Activated T-helper 1 cell treated with anti-CD3 and anti-CD28 coated beads, Interleukin-2, amount 50 U/mL, for 16 hours (primary cell): ENCODE measurements around the gene ATP13A5.

Source experiments
- DNase-seq, 2 donors: peaks; one replicate each; pipeline ENCODE4 v3.0.0-alpha.2; 2020; ENCODE audit warnings: low read depth in 1 of 2, low spot score in 1 of 2

The ATP13A5 gene

DNA sequence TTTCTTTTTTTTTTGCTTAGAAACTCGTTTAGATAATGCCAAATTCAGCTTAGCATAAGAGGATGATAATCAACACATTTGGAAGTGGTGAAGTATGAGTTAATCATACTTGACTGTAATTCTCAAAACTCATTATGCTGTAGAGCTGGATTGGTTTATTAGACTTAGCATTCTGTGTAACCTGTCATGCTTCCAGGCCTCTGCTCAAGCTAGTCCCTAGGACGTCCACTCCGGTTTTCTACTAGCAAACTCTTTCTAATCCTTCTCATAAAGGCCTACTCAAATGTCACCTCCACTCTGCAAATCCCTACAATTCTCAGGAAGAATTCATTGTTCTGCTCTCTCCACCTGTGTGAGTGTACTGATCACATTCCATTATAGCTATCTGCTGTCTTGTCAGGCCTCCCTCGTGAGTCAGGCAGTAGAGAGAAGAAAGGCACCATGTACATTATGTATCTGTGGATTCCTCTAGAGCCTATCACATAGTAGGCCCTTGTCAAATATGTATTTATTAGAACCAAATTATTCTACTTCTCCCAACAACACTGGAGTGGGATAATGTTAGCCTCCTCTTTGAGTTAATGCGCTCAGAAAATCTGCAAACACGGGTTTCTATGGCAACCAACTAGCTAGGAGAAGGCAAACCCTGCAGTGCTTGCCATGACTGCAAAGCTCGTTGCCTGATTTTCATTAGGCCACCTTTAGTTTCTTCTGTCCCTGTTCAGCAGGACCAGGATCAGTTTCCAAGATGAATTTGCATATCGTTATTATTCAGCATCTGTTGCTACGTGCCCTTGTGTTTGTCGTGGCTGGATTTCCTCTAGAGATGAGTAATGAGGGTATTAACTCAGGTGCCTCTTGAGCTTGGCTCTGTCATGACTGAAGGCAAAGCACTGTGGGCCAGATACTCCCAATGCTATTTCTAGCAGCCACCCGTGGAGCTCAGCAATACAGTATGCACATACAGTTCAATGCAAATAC lies 30.7 kb downstream of the ATP13A5 start:
- DNase-seq: no peak

DNA sequence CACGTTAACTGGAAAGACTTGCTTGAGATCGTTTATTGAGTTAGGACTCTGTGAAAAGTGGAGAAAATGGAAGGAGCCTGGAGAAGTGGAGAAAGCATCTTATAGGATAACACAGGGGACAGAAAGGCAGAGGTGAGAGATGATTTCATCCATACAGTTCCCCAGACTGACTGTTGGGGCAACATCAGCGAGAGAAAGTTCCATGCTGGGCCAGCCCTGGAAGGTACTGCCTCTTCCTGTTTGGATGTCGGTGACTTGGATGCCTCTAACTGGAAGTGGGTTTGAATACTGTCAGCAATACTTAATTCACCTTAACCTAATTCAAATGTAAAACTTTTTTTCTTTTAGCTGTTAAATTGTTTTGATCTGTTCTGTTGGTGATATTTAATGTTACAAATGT lies 32.3 kb downstream of the ATP13A5 start:
- no peak for DNase-seq

DNA sequence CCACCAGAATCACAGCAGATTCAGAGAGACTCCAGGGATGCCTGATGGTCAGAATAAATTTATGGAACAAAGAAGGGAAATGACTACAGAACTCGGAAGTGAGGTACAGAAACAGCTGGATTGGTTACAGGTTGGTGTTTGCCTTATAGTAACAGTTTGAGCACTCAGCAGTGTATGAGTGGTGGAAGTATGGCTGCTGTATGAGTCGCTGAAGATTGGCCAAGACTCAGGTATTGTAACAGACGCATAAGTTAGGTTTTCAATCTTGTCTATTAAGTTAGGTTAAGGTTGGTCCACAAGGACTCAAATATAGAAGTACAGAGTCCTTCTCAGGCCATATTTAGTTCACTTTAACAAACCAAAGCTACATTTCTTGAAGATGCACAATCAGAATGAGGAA lies 33.1 kb downstream of the ATP13A5 start:
- no peak for DNase-seq

DNA sequence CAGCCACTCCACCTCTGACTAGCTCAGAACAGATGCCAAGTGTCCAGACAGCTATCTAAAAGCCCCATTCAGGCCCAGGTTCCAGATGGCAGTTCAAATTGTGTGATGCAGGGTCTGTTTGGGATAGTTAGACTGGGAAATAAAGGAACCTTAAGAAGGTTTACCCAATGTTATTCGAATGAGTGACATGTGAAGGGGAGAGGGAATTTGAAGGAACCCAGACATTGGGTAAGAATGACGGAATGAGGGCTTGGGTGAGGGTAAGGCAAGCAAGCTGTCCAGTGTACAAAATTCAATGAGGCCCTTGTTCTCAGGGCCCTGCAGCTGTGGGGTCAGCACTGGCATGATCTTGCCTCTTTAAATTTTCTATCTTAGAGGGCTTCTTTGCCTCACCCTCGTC lies 34.1 kb downstream of the ATP13A5 start:
- DNase-seq: no peak

DNA sequence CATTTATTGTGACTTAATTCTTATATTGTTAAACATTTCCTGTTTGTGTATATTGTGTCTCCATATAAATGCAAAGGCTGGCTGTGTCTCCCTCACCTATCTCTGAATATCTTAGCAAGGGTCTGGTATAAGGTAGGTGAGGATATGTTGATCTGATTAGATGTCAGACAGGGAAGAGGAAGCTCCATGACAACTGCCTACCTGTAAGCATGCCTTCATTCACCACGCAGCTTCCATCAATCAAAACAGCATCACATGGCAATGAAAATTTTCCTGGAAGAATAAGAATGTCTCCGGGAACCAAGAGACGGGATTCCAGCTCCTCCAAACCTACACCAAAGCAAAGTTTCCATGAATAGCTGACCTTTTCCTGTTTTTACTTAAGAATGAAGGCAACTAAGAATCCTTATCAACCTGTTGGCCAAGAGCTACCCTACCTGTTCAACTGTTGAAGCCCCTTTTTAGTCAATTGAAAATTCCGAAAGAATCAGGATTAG lies 34.8 kb downstream of the ATP13A5 start:
- no peak for DNase-seq

DNA sequence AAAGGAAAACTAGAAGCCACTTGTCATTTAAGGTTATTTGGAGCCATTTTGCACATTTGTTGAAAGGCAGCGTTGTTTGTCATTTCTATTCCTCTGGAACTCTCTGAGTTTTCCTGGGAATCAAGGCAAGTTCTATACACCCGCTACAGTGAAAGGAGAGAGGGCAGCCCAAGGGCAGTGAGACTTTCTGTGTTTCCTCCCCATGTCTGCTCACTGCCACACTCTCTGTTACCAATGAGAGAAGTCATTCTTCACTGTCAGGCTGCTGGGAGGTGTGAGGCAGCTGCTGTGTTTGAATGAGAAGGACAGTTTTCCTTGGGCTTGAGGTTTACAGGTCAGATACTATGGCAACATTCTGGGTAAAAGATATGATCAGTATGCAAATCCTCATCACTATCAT lies 36.0 kb downstream of the ATP13A5 start:
- DNase-seq: no peak

DNA sequence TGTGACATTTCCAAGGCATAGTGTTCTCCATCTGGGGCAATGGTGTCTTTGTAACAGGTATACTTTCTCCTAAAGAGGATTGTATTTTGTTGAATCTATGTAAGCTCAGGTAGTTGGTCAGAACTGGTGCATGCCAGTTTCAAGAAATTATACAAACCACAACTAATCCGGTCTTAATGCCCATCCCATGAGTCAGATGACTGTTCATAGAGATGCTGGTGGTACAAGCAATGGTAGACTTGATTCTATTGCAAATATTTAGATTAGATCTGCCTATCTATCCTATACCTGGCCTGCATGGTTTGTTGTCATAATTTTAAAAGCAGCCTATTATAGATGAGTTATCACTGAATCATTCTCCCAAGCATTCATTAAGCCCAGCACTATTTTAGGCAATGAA lies 43.5 kb downstream of the ATP13A5 start:
- no peak for DNase-seq

DNA sequence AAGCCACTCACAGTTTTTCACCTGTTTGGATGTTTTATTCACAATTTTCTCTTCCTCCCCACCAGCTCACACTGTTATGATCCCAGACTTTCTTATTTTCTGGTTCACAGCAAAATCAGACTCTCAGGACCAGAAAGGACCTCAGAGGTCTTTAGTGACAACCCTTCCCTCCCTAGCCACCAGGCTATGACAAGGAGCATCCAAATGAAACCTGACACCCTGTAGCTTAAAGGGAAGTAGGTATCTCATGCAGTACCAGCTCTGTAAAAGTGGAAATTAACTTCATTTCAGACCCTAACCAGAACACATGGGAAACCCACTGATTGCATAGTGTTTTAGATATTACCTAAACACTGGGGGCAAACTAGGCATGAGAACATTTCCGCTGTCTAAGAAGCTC lies 45.3 kb downstream of the ATP13A5 start:
- DNase-seq: no peak

DNA sequence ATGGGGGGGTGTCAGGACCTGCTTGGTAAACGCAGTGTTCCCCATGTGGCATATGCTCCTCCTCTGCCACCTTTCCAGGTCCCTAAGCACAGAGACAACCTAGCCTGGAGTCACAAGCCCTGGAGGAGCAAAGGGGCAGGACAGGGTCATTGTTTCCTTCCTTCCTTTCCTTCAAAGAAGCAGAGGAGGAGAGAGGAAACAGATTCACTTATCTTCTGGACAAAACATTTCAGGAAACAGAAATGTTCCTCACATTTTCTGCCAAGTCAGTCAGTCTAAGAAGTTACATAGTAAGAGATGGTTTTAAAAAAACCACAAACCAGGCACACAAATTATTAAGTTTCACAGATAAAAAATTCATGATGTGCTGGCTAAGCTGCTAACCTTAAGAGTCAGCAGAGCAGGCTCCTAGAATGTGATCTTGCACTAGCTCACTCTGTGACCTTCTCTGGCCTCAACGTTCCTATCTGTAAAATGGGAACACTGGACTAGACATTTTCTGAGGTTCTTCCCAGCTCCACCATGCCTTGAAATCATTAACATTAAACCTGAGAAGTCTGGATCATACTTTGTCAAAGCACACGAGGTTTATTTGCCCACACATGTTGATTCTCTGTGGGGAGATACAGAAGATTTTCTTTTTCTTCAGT lies 47.9 kb downstream of the ATP13A5 start:
- DNase-seq: no peak

DNA sequence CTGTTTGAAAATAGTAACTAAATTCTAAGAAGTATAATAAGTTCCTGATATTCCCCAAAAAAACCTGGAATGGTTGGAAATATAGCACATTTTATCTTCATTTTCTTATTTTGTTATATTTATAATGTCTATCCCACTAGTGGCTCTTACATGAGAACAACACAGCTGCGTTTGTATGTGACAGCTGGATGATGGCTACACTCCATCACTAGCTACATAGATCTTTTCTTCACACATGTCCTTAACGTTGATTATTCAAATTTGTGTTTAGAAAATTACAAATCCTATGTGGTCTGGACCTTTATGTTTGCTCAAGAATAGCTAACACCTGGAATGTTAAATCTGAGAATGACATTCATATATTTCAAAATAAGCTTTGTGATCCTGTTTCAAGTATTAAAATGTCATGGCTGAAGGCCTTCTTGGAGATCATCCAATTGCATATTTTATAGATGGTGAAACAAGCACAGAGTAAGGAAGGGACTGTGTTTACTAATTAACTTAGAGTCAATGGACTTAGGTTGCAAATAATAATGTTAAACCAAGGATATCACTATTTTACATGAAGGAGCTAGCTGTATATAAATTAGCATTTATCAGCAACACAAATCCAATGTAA lies 60.8 kb downstream of the ATP13A5 start:
- no peak for DNase-seq

DNA sequence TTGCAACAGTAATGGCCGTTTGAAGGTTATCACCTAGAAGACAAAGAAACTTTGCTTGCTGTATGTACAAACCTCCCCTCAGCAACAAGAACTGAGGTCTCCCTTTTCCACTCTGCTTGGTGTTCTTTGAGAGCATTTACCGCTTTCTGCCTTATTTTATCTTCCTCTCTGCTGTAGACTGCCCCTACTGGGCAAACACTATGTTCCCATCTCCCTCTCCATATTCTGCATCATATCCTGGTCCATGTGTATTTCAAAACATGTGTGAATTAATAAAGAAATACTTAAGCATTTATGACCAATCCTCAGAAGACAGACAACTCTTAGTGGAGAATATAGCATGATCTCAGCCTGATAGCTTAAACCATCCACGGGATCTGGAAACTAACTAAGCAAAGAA lies 64.4 kb downstream of the ATP13A5 start:
- no peak for DNase-seq

DNA sequence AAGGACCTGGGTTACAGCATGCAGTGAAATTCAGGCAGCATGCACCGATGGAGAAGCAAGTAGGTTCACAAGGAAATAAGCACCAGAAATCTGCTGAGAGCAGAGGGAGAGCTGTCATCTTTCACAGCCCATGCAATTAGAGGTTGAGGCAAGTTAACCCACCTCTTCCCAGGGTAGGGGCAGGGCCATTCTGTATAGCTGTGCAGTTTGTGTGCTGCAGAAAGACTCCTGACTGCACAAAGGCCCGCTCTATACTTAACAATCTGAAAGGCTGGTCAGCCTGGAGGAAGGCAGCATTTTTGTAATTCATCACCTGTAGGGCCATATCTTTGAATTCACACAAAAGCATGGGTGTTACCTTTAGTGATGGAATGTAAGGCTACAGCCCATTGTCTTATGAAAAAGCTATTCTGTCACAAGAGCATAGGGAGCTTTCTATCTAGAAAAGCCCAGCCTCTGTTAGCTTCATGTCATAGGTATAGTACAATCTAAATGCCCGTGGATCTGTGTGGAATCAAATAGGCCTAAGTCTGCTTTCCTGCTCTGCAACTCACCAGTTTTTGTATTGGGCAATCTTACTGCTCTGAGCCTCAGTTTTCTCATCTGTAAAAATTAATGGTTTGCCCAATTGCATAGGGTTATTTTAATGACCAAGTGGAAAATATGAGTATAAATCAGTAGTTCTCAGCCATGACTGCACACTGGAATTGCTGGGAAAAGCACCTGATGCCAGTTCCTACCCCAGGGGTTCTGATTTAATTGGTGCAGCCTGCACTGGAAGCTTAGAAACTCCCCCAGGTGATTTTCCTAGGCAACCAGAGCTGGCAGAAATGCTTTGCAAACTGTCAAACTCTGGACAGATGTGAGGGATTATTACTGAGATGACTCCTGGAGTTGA lies 65.2 kb downstream of the ATP13A5 start:
- no peak for DNase-seq

DNA sequence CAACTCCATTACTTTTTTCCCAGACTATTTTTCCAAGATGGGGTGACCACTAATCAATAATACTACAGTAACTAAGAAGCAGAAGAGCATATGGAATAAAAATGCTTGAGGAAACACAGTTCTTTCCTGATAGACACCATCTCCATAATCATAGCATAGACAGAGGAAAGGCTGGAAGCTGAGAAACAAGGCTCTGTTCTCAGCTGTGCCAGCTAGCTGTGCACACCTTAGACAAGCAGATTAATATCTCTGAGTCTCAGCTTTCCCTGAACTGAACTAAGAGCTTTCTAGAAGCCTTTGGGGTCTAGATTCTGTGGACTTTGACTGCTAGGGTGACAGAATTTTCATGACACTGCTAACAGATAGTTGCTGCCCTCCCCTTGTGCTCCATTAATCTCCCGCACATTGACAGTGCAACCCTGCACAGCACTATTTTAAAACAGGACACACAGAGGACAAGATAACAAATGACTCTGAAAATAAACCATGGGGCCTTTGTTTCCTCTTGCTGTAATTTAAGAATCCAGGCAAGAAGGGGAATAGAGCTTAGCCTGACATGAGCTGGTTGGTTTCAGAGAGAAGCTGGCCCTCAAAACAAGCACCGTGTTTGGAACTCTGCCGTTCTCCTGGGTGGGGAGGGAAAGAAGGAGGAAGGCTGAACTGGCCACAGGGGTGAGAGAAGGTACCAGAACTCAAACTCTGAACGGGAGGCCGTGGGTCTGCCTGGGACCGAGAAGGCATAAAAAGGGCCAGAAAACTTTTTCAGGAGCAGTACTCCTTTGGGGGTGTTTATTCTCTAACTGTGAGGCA lies 67.4 kb downstream of the ATP13A5 start:
- DNase-seq: no peak

DNA sequence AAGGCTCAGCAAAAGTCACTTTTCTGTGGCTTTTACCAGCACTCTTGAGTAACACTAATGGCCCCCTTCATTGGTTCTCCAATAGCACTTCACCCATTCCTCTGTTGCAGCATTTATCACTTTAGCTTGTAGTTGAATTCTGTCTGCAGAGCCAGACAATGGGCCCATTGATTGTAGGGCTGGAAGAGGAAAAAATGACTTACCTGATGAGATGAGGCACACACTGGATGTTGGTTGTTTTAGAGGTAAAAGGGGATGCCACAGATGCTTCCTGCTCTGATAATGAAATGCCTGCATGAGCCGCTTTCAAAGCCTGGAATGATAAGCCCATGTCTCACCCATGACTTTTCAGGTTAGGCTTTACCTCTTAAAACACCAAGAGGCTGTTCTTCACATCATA lies 73.2 kb downstream of the ATP13A5 start:
- DNase-seq: no peak

DNA sequence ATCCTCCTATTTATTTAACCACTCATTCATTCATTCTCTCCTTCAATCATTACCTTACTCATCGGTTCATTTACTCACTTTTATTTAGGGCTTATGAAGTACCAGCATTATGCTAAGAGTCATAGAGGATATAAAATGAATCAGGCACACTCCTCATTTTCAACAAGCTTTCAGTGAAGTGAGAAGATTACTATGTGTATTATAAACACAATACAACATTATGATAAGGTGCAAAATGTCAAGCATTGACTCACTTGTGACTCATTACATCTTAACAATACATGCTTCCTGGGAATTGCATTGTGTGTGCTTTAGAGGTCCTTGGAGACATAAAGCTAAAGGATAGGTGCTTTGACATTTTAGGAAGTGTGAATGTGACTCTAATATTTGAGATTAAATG lies 77.1 kb downstream of the ATP13A5 start:
- no peak for DNase-seq

DNA sequence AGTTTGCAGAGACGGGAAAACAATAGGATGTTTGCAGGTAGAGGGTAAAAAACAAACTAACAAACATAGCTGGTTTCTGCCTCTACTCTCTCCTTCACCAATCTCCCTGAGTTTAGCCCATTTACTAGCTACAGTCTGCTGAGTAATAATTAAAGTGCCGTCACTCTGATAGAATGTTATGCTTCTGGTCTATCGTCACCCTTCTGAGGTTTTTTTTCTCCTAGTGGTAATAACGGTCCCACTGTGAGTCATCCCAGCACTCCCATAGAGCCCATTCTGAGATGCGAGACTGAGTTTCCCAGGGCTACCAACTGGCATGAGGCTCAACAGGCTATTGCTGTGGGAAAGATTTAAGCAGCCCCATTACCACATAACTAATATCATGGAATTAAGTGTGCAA lies 81.1 kb downstream of the ATP13A5 start:
- DNase-seq: no peak

DNA sequence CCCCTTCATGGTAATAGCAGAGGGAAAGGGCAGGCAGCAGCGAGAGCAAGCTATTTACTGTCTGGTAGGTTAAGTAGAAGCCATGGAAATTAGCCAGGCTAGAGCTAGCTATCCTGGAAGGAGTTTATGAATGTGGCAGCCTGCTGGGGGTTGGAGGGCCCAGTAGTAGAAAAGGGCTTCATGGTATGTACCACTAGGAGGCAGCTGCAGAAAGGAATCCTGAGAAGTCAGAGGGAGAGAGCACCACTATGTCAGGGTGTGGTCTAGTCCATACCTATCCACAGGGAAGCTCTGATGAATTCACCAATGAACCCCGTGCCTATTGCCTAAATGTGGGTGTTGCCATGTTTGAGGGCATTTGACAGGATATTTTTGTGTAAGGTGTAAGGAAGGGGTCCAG lies 82.6 kb downstream of the ATP13A5 start:
- DNase-seq: no peak

DNA sequence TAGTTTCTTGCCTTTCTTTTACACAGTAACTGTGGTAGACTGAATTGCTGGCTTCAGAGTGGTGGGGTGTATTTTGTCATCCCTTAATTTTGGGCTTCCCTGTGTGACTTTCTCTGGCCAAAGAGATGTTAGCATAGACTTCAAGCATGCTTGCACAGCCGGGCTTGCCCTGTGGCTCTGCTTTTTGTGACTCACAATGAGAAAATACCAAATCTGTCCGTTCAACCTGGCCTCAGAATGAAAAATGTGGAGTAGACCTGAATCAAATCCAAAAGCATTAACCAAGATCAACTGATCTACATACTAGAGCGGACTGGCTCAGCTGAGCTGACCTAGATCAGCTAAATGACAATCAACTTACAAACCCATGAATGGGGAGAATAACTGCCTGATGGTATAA lies 86.2 kb downstream of the ATP13A5 start:
- no peak for DNase-seq

DNA sequence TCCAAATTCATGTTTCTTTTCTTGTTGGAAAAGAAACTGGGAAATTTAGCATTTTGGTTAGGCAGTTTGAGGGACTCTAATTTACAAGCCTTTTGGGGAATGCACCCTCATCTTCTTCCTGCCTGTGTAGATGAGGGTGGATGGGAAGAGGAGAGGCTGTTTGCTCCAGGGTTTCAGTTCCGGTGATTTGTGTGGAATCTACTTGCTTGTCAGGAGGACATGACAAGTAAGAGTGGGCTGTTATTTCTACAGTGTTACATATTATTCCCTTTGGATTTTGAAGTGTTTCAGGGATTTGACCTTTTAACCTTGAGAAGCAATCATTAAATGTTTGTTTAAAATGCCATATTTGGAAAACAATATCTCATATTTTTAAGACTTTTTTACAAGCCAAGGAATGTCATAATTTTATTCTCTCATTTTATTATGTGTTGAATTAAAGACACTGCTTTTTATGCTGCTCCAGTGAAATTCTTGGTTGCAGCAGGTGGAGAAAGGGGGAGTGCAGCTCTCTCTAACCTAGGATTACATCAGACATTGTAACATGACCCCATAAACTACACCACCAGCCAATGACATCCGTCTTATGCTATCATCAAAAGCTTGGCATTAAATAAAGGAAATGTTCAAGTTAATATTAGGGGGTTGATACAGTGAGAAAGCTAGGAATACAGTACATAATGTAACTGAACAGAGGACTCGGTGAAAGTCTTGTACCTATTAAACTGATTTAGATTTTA lies 107.3 kb downstream of the ATP13A5 start:
- no peak for DNase-seq
